GM12801 (cell line): ENCODE data around the gene PRAMEF26.
"Not testable (repeated sequence)": the region's sequence is repeated elsewhere in the genome, so short reads cannot be mapped to it uniquely, and the experiment has no call there.

ENCODE experiments used
- TF ChIP-seq, protein P1 (sequence below): IDR thresholded peaks from one replicate; pipeline ENCODE4 v1.5.1; 2011; ENCODE audit warnings: control low read depth; ENCODE audit not compliant: insufficient read length; ENCODE audit errors: extremely low read depth

Gene PRAMEF26

GRCh38 chr1:13155909-13156308 is at the start of gene PRAMEF26:
PRAMEF26 (minus strand) TSS chr1:13156009; CDS start chr1:13153095, 2,914 bp downstream.
- TF ChIP-seq, protein P1, sequence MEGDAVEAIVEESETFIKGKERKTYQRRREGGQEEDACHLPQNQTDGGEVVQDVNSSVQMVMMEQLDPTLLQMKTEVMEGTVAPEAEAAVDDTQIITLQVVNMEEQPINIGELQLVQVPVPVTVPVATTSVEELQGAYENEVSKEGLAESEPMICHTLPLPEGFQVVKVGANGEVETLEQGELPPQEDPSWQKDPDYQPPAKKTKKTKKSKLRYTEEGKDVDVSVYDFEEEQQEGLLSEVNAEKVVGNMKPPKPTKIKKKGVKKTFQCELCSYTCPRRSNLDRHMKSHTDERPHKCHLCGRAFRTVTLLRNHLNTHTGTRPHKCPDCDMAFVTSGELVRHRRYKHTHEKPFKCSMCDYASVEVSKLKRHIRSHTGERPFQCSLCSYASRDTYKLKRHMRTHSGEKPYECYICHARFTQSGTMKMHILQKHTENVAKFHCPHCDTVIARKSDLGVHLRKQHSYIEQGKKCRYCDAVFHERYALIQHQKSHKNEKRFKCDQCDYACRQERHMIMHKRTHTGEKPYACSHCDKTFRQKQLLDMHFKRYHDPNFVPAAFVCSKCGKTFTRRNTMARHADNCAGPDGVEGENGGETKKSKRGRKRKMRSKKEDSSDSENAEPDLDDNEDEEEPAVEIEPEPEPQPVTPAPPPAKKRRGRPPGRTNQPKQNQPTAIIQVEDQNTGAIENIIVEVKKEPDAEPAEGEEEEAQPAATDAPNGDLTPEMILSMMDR: not testable (repeated sequence)

DNA sequence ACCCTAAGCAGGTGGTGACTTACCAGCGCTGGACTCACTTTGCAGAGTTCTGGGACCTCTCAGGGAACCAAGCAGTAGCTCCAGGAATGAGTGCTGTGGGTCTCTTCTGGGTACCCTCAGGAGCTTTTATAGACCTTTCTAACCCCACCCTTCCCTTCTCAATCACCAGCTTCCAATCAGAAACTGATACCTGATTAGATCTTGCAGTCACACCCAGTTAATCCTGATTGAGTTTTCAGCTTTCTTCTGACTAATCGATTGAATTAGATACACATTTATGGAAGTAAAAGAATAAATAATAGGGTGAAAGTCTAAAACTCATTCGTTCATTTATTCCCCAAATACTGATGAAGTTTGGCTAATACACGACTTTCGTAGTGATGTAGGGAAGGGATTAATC is 45.5 kb upstream of the PRAMEF26 start, which contains the start of gene PRAMEF13:
TSS of gene PRAMEF13 (minus strand) at position 101 of the 400 bp plus-strand sequence. CDS start 1,820 bp downstream, outside the sequence.
- TF ChIP-seq, protein P1: not testable (repeated sequence)

DNA sequence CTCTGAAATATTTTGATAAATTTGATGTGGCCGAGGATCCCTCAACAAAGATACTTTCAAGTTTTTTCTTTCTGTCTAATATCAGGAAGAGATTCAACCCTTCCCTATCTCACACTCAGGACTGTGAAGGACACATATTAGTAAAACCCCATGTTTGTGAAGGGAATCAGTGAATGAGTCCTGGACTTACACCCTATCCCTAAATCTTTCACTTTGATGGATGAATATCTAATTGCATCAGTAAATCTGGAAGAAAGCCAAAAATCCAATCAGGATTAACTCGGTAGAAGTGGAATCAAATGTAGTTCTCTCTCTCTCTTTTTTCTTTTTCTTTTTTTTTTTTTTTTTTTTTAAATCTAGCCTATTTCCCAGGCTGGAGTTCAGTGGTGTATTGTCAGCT is 15.7 kb upstream of the PRAMEF26 start, which contains the start of gene PRAMEF9:
TSS of gene PRAMEF9 (plus strand) at position 301 of the 400 bp plus-strand sequence. CDS start 3,433 bp downstream, outside the sequence.
- TF ChIP-seq, protein P1: not testable (repeated sequence)

GRCh38 chr1:13165531-13165930 is 9.7 kb upstream of the PRAMEF26 start, which contains the start of gene HNRNPCL4:
HNRNPCL4 (minus strand) TSS chr1:13165631; CDS start chr1:13165467, 164 bp downstream.
- TF ChIP-seq, protein P1: not testable (repeated sequence)

GRCh38 chr1:13116754-13117153 is 39.1 kb downstream of the PRAMEF26 start, which contains the start of gene HNRNPCL2:
HNRNPCL2 (minus strand) TSS chr1:13116854; CDS start chr1:13116400, 454 bp downstream.
- TF ChIP-seq, protein P1: not testable (repeated sequence)
